Trophoblast cell (in vitro differentiated cells and primary cell): ENCODE data around the gene OSTF1.
A peak's percentile ranks its signal among the peaks of the same experiment; 100 is the strongest.

Experiments
- DNase-seq, 2 donors: peaks; one replicate each; pipeline ENCODE4 v3.0.0-alpha.2; 2016
- H2AFZ ChIP-seq: 2 replicates; pipeline ENCODE4 v1.6.1; 2013; ENCODE audit warnings: low read length, moderate library complexity, mild to moderate bottlenecking; ENCODE audit not compliant: insufficient read depth, poor library complexity
- H2AK5ac ChIP-seq: 2 replicates; pipeline ENCODE4 v1.6.1; 2013; ENCODE audit warnings: mild to moderate bottlenecking, low read length
- H2BK120ac ChIP-seq: 2 replicates; pipeline ENCODE4 v1.6.1; 2013; ENCODE audit warnings: low read length, mild to moderate bottlenecking, moderate library complexity; ENCODE audit not compliant: insufficient read depth, poor library complexity
- H2BK12ac ChIP-seq: 2 replicates; pipeline ENCODE4 v1.6.1; 2013; ENCODE audit warnings: mild to moderate bottlenecking, low read length, moderate library complexity
- H2BK5ac ChIP-seq: 2 replicates; pipeline ENCODE4 v1.6.1; 2013; ENCODE audit warnings: low read length, low read depth, moderate library complexity, mild to moderate bottlenecking; ENCODE audit not compliant: poor library complexity
- H3K14ac ChIP-seq: 2 replicates; pipeline ENCODE4 v1.6.1; 2013; ENCODE audit warnings: mild to moderate bottlenecking, low read length
- H3K18ac ChIP-seq: 2 replicates; pipeline ENCODE4 v1.6.1; 2013; ENCODE audit warnings: mild to moderate bottlenecking, low read length
- H3K23ac ChIP-seq: 2 replicates; pipeline ENCODE4 v1.6.1; 2013; ENCODE audit warnings: low read length
- H3K27ac ChIP-seq: 2 replicates; pipeline ENCODE4 v1.5.1; 2013; ENCODE audit warnings: low read depth, mild to moderate bottlenecking, inconsistent platforms, low read length, moderate library complexity
- H3K27me3 ChIP-seq: 2 replicates; pipeline ENCODE4 v1.6.1; 2013; ENCODE audit warnings: inconsistent platforms, mild to moderate bottlenecking, low read length, moderate library complexity; ENCODE audit not compliant: insufficient read depth
- H3K36me3 ChIP-seq, 2 experiments: 1 replicate in 1 of 2; 2 replicates in 1 of 2; pipeline ENCODE4 v1.6.1; 2013; ENCODE audit warnings: low read length in 2 of 2, mild to moderate bottlenecking in 2 of 2, moderate library complexity in 1 of 2; ENCODE audit not compliant: insufficient read depth in 2 of 2, control insufficient read depth in 1 of 2
- H3K4ac ChIP-seq: 2 replicates; pipeline ENCODE4 v1.6.1; 2013; ENCODE audit warnings: low read depth, mild to moderate bottlenecking, low read length, moderate library complexity
- H3K4me1 ChIP-seq, 2 experiments: 1 replicate in 1 of 2; 2 replicates in 1 of 2; pipeline ENCODE4 v1.6.1; 2013; ENCODE audit warnings: low read length in 2 of 2, mild to moderate bottlenecking in 2 of 2, moderate library complexity in 1 of 2; ENCODE audit not compliant: insufficient read depth in 2 of 2, control insufficient read depth in 1 of 2
- H3K4me2 ChIP-seq: 2 replicates; pipeline ENCODE4 v1.6.1; 2013; ENCODE audit warnings: inconsistent platforms, mild to moderate bottlenecking, low read length, moderate library complexity
- H3K4me3 ChIP-seq: 2 replicates; pipeline ENCODE4 v1.5.1; 2013; ENCODE audit warnings: mild to moderate bottlenecking, low read depth, low read length, inconsistent platforms
- H3K79me1 ChIP-seq: one replicate; pipeline ENCODE4 v1.6.1; 2013; ENCODE audit warnings: low read length
- H3K79me2 ChIP-seq: 2 replicates; pipeline ENCODE4 v1.6.1; 2013; ENCODE audit warnings: low read length, mild to moderate bottlenecking; ENCODE audit not compliant: control insufficient read depth, insufficient read depth, poor library complexity
- H3K9ac ChIP-seq: 2 replicates; pipeline ENCODE4 v1.6.1; 2013; ENCODE audit warnings: mild to moderate bottlenecking, low read length
- H3K9me3 ChIP-seq: 2 replicates; pipeline ENCODE4 v1.6.1; 2013; ENCODE audit warnings: low read depth, mild to moderate bottlenecking, control low read depth, inconsistent platforms, low read length; ENCODE audit not compliant: insufficient read depth
- H4K12ac ChIP-seq: 2 replicates; pipeline ENCODE4 v1.6.1; 2013; ENCODE audit warnings: low read depth, mild to moderate bottlenecking, low read length, moderate library complexity
- H4K8ac ChIP-seq: 2 replicates; pipeline ENCODE4 v1.6.1; 2013; ENCODE audit warnings: low read depth, mild to moderate bottlenecking, low read length, moderate library complexity
- H4K91ac ChIP-seq: one replicate; pipeline ENCODE4 v1.6.1; 2013; ENCODE audit warnings: low read depth, mild to moderate bottlenecking, low read length, moderate library complexity
- WGBS: extraction: QIAGEN DNeasy Blood & Tissue Kit; methylation state at CpG from one replicate; pipeline ENCODE4 v1.1.7; 2013; ENCODE audit warnings: missing lambda C conversion rate; ENCODE audit not compliant: insufficient read length, insufficient coverage; ENCODE audit errors: extremely low coverage; 5-methylcytosine and 5-hydroxymethylcytosine counted together

OSTF1 gene

DNA sequence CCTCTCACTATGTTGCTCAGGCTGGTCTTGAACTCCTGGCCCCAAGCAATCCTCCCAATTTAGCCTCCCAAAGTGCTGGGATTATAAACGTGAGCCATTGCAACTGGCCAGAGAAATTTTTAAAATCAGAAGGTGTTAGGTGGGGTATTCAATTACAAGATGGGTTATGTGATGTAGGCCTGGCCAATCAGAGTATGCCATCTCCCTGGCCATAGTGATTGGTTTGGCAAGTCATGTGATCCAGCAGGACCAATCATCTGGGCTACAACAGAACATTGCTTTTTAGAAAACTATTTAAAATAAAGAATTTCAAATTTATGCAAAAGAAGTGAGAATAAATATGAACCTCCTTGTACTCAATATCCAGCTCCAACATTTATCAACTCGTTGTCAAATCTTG is 22.8 kb upstream of the OSTF1 start:
- Histone ChIP-seq H3K9ac (no peak overlapping the region), H4K8ac (no peak overlapping the region), H3K4ac (no peak overlapping the region), H3K79me2 (no peaks in the 10 kb centered on the region), H2AFZ (no peak overlapping the region), H2BK12ac (no peak overlapping the region), H4K12ac (no peak overlapping the region), H4K91ac (no peak overlapping the region), H2BK120ac (no peak overlapping the region), H3K36me3 (peaks cover 0 to 3% of the 10 kb centered on the region in 2 experiments), H3K27me3 (no peaks in the 10 kb centered on the region), H2BK5ac (no peak overlapping the region), H3K18ac (no peak overlapping the region), H3K4me2 (no peak overlapping the region), H3K9me3 (no peaks in the 10 kb centered on the region), H2AK5ac (no peak overlapping the region), H3K4me3 (no peak overlapping the region), H3K14ac (no peak overlapping the region), H3K23ac (no peak overlapping the region), H3K4me1 (peaks cover 4 to 7% of the 10 kb centered on the region in 2 experiments), H3K79me1 (no peaks in the 10 kb centered on the region), H3K27ac (no peak overlapping the region)
- DNase-seq, result no peak
- no CpG with 5 or more reads among the region's 2 CpGs for WGBS

DNA sequence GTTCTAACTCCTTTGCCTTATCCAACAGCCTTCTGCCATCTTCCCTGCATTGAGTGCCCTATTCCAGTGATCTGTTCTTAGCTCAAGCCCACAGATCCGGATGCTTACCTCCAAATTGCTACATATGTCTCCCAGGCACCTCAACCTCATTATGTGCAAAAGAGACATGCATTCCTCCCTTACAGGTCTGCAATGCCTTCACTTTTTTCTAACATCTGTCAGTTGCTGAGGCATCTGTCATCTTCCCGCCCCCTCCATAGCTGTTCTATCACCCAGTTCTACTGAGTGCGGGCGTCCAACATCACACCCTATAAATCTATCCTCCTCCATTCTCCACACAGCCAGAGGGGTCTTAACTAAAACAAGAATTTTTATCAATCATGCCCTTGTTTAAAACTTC is 20.4 kb upstream of the OSTF1 start:
- no CpG with 5 or more reads among the region's 4 CpGs for WGBS
- Histone ChIP-seq H3K27ac (no peak overlapping the region), H2BK5ac (no peak overlapping the region), H4K91ac (no peak overlapping the region), H2BK120ac (no peak overlapping the region), H3K9me3 (no peaks in the 10 kb centered on the region), H3K4ac (no peak overlapping the region), H4K12ac (no peak overlapping the region), H3K79me1 (no peaks in the 10 kb centered on the region), H3K36me3 (peaks cover 3 to 5% of the 10 kb centered on the region in 2 experiments), H2AFZ (no peak overlapping the region), H3K23ac (no peak overlapping the region), H4K8ac (no peak overlapping the region), H3K79me2 (no peaks in the 10 kb centered on the region), H3K14ac (no peak overlapping the region), H3K4me2 (no peak overlapping the region), H2AK5ac (no peak overlapping the region), H3K27me3 (no peaks in the 10 kb centered on the region), H3K4me1 (peaks cover 4 to 7% of the 10 kb centered on the region in 2 experiments), H3K18ac (no peak overlapping the region), H3K9ac (no peak overlapping the region), H2BK12ac (no peak overlapping the region), H3K4me3 (no peak overlapping the region)
- no peak for DNase-seq

DNA sequence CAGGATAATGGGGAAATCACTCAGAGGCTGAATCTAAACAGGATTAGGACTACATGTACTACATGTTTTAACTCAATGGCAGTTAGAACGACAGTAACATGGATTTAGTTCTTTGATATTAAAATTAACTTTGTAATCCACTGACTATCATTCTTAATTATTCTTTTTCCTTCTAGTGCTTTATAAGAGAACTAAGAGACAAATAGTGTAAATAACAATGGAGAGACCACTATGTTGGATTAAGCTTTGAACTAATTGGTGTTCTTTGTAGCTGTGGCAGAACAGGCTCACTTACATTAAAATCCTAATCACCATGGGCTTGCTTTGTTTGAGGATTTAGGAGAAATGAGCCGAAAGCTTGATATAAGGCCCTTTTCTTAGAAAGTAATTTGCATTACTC is 19.1 kb upstream of the OSTF1 start:
- Histone ChIP-seq H3K27me3 (no peaks in the 10 kb centered on the region), H3K79me2 (no peaks in the 10 kb centered on the region), H3K4me3 (no peak overlapping the region), H4K12ac (no peak overlapping the region), H3K4me2 (no peak overlapping the region), H4K91ac (no peak overlapping the region), H2AK5ac (no peak overlapping the region), H3K36me3 (peaks cover 3 to 5% of the 10 kb centered on the region in 2 experiments), H3K18ac (no peak overlapping the region), H2BK5ac (no peak overlapping the region), H3K23ac (no peak overlapping the region), H3K9ac (no peak overlapping the region), H3K4ac (no peak overlapping the region), H3K14ac (no peak overlapping the region), H3K79me1 (no peaks in the 10 kb centered on the region), H2BK120ac (no peak overlapping the region), H2BK12ac (no peak overlapping the region), H2AFZ (no peak overlapping the region), H4K8ac (no peak overlapping the region), H3K4me1 (peaks cover 4 to 7% of the 10 kb centered on the region in 2 experiments), H3K9me3 (no peaks in the 10 kb centered on the region), H3K27ac (no peak overlapping the region)
- no peak for DNase-seq
- no CpG with 5 or more reads among the region's 2 CpGs for WGBS

DNA sequence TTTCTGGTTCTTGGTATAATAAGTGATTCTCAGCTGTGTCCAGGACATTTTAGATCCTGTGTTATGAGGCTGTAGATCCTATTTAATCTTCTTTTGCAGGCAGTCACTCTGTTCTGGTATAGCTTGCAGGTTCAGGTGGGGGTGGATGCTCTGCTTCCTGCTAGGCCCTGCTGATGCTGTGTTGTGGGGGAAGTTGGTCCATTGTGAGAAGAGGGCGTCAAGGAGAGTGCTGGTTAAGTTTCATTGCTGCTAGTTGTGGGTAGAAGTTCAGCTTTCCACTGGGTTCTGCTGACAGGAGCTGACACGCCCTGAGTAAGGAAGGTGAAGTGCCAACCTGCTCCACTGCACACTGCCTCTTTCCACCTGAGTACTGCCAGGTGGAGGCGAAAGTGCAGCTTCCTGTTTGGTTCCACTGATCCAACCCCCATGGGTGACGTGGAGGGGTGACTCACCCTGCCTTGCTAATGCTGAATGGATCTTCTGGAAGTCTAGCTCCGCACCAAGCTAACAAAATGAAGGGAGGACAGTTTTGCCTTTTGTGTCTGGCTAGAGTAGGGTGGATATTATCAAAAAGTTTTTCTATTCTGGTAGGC is 16.7 kb upstream of the OSTF1 start:
- H3K27ac ChIP-seq, result no peak overlapping the region
- H3K4me1 ChIP-seq, result peaks cover 4 to 5% of the 10 kb centered on the region in 2 experiments
- H3K79me1 ChIP-seq, result no peaks in the 10 kb centered on the region
- no peak overlapping the region for H3K4me2 ChIP-seq
- H3K4ac ChIP-seq, result no peak overlapping the region
- no peak overlapping the region for H3K9ac ChIP-seq
- H3K9me3 ChIP-seq, result no peaks in the 10 kb centered on the region
- peak overlapping the region; percentile 64 for H3K18ac ChIP-seq
- no peak overlapping the region for H3K14ac ChIP-seq
- no peak overlapping the region for H4K8ac ChIP-seq
- no peaks in the 10 kb centered on the region for H3K79me2 ChIP-seq
- no peak overlapping the region for H2BK5ac ChIP-seq
- H3K36me3 ChIP-seq, result peaks cover 3 to 5% of the 10 kb centered on the region in 2 experiments
- no peak overlapping the region for H2AK5ac ChIP-seq
- H4K12ac ChIP-seq, result no peak overlapping the region
- no peak overlapping the region for H3K23ac ChIP-seq
- H3K4me3 ChIP-seq, result no peak overlapping the region
- no peak overlapping the region for H2AFZ ChIP-seq
- H2BK12ac ChIP-seq, result no peak overlapping the region
- H2BK120ac ChIP-seq, result no peak overlapping the region
- DNase-seq, result peak; percentile 84 to 85
- H4K91ac ChIP-seq, result no peak overlapping the region
- WGBS, result no CpG with 5 or more reads among the region's 5 CpGs
- H3K27me3 ChIP-seq, result no peaks in the 10 kb centered on the region
